Measurements from ENCODE around the gene PLEKHM1. TPM values are rescaled to one million over a fixed set of nuclear protein-coding genes. Genes with fewer than 3 reads are reported as not detected.
"Not testable (repeated sequence)": the region's sequence is repeated elsewhere in the genome, so short reads cannot be mapped to it uniquely, and the experiment has no call there.

The PLEKHM1 gene
- total and polyA plus RNA-seq, 2 of the 4 experiments (the other 2 are of a cell fraction): 4.7 to 16.4 TPM

DNA sequence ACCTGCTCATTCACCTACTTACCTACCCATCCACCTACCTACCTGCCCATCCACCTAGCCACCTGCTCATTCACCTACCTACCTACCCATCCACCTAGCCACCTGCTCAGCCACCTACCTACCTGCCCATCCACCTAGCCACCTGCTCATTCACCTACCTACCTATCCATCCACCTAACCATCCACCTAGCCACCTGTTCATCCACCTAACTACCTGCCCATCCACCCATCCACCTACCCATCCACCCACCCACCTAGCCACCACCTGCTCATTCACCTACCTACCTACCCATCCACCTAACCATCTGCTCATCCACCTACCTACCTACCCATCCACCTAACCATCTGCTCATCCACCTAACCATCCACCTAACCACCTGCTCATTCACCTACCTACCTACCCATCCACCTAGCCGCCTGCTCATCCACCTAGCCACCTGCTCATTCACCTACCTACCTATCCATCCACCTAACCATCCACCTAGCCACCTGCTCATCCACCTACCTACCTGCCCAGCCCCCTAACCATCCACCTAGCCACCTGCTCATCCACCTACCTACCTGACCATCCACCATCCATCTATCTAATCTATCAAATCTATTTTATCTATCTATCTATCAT, 40.7 kb downstream of the PLEKHM1 start:
- H2BK5ac ChIP-seq (ENCODE audit: low read depth, low read length, poor library complexity, severe bottlenecking); H3K27me3 ChIP-seq (ENCODE audit: control insufficient read depth, insufficient read depth, low read length); H2BK20ac ChIP-seq (ENCODE audit: low read depth, low read length); H2AK9ac ChIP-seq (replicated peaks; ENCODE audit: low read depth, low read length, poor library complexity); H3K18ac ChIP-seq (ENCODE audit: low read depth, low read length); H3K9me3 ChIP-seq (ENCODE audit: control insufficient read depth, insufficient read depth, low read length); H4K91ac ChIP-seq (ENCODE audit: insufficient read depth, low read depth, low read length); H2AK5ac ChIP-seq (ENCODE audit: low read depth, low read length); H3K4me3 ChIP-seq (ENCODE audit: insufficient read depth, low read depth, low read length); BruUV-seq (replicated peaks); H4K8ac ChIP-seq (ENCODE audit: low read depth in 2 of 2, low read length in 2 of 2); H3K14ac ChIP-seq (replicated peaks; ENCODE audit: low read depth, low read length); H3K79me1 ChIP-seq (ENCODE audit: low read depth in 1 of 2, low read length in 2 of 2); H4K5ac ChIP-seq (ENCODE audit: low read depth, low read length); H3K56ac ChIP-seq (ENCODE audit: extremely low read depth, insufficient read depth, low read length); H3K23ac ChIP-seq (ENCODE audit: low read depth, low read length); H2BK120ac ChIP-seq (ENCODE audit: low read depth, low read length); H3K4ac ChIP-seq (ENCODE audit: low read depth, low read length); H3K9me1 ChIP-seq (ENCODE audit: insufficient read depth, low read length); H3K9ac ChIP-seq (ENCODE audit: low read depth, low read length); POLR2A ChIA-PET (ENCODE audit: unreplicated experiment); in situ Hi-C loops (cut with MboI; ENCODE audit: low sequenced_read_pairs); intact Hi-C loops (cut with micrococcal nuclease); ATAC-seq (ENCODE audit: low read depth); H3K4me2 ChIP-seq (ENCODE audit: low read depth, low read length); H2AFZ ChIP-seq (replicated peaks; ENCODE audit: low read length, poor library complexity); H3K4me1 ChIP-seq (ENCODE audit: control insufficient read depth, insufficient read depth, low read length); H3K27ac ChIP-seq (ENCODE audit: insufficient read depth, low read length); DNase-seq; H2BK15ac ChIP-seq (ENCODE audit: low read depth, low read length); CTCF ChIA-PET; H4K20me1 ChIP-seq (ENCODE audit: insufficient read depth, low read length); dilution Hi-C loops (cut with HindIII; ENCODE audit: low sequenced_read_pairs, unreplicated experiment): not testable (repeated sequence)
- peaks cover 19% of the 10 kb centered on the region for H3K36me3 ChIP-seq (ENCODE audit: control insufficient read depth, insufficient read depth, low read length)
- WGBS, 2 experiments (ENCODE audit: extremely low coverage in 2 of 2, insufficient read length in 1 of 2): 91% methylated on average over 1 of the region's 1 CpG; no CpG with 5 or more reads in 1 of the 2 experiments

DNA sequence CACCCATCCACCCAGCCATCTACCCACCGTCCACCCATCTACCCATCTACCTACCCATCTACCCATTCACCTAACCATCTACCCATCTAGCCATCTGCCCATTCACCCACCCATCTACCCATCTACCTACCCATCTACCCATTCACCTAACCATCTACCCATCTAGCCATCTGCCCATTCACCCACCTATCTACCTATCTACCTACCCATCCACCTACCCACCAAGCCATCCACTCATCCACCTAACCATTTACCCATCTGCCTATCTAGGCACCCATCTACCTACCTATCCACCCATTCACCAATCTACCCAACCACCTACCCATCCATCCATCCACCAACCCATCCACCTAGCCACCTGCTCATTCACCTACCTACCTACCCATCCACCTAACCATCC, 41.3 kb downstream of the PLEKHM1 start:
- H3K4me2 ChIP-seq (ENCODE audit: low read depth, low read length); H3K23ac ChIP-seq (ENCODE audit: low read depth, low read length); DNase-seq; H3K9me3 ChIP-seq (ENCODE audit: control insufficient read depth, insufficient read depth, low read length); H4K8ac ChIP-seq (ENCODE audit: low read depth in 2 of 2, low read length in 2 of 2); H3K27me3 ChIP-seq (ENCODE audit: control insufficient read depth, insufficient read depth, low read length); H3K56ac ChIP-seq (ENCODE audit: extremely low read depth, insufficient read depth, low read length); H2AK5ac ChIP-seq (ENCODE audit: low read depth, low read length); H3K9me1 ChIP-seq (ENCODE audit: insufficient read depth, low read length); H3K79me1 ChIP-seq (ENCODE audit: low read depth in 1 of 2, low read length in 2 of 2); H3K9ac ChIP-seq (ENCODE audit: low read depth, low read length); H2AK9ac ChIP-seq (replicated peaks; ENCODE audit: low read depth, low read length, poor library complexity); CTCF ChIA-PET; H4K5ac ChIP-seq (ENCODE audit: low read depth, low read length); ATAC-seq (ENCODE audit: low read depth); in situ Hi-C loops (cut with MboI; ENCODE audit: low sequenced_read_pairs); H2BK5ac ChIP-seq (ENCODE audit: low read depth, low read length, poor library complexity, severe bottlenecking); H4K20me1 ChIP-seq (ENCODE audit: insufficient read depth, low read length); H3K18ac ChIP-seq (ENCODE audit: low read depth, low read length); BruUV-seq (replicated peaks); H2AFZ ChIP-seq (replicated peaks; ENCODE audit: low read length, poor library complexity); H2BK15ac ChIP-seq (ENCODE audit: low read depth, low read length); H2BK120ac ChIP-seq (ENCODE audit: low read depth, low read length); H4K91ac ChIP-seq (ENCODE audit: insufficient read depth, low read depth, low read length); intact Hi-C loops (cut with micrococcal nuclease); H3K4me1 ChIP-seq (ENCODE audit: control insufficient read depth, insufficient read depth, low read length); H3K4ac ChIP-seq (ENCODE audit: low read depth, low read length); H3K27ac ChIP-seq (ENCODE audit: insufficient read depth, low read length); H3K14ac ChIP-seq (replicated peaks; ENCODE audit: low read depth, low read length); POLR2A ChIA-PET (ENCODE audit: unreplicated experiment); H2BK20ac ChIP-seq (ENCODE audit: low read depth, low read length); dilution Hi-C loops (cut with HindIII; ENCODE audit: low sequenced_read_pairs, unreplicated experiment); H3K4me3 ChIP-seq (ENCODE audit: insufficient read depth, low read depth, low read length): not testable (repeated sequence)
- H3K36me3 ChIP-seq (ENCODE audit: control insufficient read depth, insufficient read depth, low read length): peaks cover 20% of the 10 kb centered on the region
- WGBS, 2 experiments (ENCODE audit: extremely low coverage in 2 of 2, insufficient read length in 1 of 2): 100% methylated on average over 1 of the region's 1 CpG; no CpG with 5 or more reads in 1 of the 2 experiments
